ENCODE measurements around the gene CILP2.

DNA sequence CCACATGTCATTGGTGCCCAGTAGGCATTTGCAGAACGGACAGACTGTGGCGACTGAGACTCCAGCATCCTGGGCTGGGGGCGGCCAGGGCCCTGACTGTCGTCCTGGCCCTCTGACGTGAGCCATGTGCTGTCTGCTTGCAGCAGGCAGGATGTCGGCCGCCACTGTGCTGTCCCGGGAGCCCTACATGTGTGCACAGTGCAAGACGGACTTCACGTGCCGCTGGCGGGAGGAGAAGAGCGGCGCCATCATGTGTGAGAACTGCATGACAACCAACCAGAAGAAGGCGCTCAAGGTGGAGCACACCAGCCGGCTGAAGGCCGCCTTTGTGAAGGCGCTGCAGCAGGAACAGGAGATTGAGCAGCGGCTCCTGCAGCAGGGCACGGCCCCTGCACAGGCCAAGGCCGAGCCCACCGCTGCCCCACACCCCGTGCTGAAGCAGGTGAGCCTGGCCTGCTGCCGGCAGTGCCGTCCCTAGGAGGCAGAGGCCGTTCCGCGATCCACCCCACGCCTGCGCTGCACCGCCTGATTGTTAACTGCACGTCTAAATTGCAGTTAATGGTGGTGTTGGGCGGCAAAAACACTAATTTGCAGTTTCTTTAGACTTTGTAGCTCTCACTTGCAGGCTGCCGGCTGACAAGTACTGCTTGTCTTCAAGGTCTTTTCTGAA is 37.0 kb upstream of the CILP2 start:
- TF ChIP-seq EZH2 (IDR thresholded peaks at IDR 0.05) (no peak), POLR2AphosphoS5 (IDR thresholded peaks at IDR 0.05; ENCODE audit: borderline replicate concordance, low read depth, low read length) (no peak), FOXP2 (optimal IDR thresholded peaks at IDR 0.05; ENCODE audit: control extremely low read depth, extremely low read length, insufficient read depth) (no peak)
